Loucy (cell line): ENCODE measurements around the gene CLCA1.

Experiments used
- H2AFZ ChIP-seq: fragments of 200-600 bp; sonication (generic); 2 replicates; pipeline ENCODE4 v1.6.0; 2016; ENCODE audit warnings: antibody characterized with exemption, mild to moderate bottlenecking, low read length, moderate library complexity
- H3F3A ChIP-seq: fragments of 200-600 bp; 2 replicates; pipeline ENCODE4 v1.6.0; 2016; ENCODE audit warnings: antibody characterized with exemption, low read depth, mild to moderate bottlenecking
- H3K27me3 ChIP-seq: fragments of 200-600 bp; sonication (generic); 2 replicates; pipeline ENCODE4 v1.6.1; 2014; ENCODE audit warnings: low read length, mild to moderate bottlenecking; ENCODE audit not compliant: insufficient read depth, poor library complexity, severe bottlenecking
- H3K36me3 ChIP-seq: fragments of 200-600 bp; sonication (generic); 2 replicates; pipeline ENCODE4 v1.6.1; 2016; ENCODE audit warnings: low read length; ENCODE audit not compliant: insufficient read depth
- H3K4me1 ChIP-seq: fragments of 200-600 bp; sonication (generic); 2 replicates; pipeline ENCODE4 v1.5.1; 2014; ENCODE audit warnings: low read length, mild to moderate bottlenecking; ENCODE audit not compliant: insufficient read depth, poor library complexity, severe bottlenecking
- H3K4me2 ChIP-seq: fragments of 200-600 bp; sonication (generic); 2 replicates; pipeline ENCODE4 v1.6.0; 2014; ENCODE audit warnings: antibody characterized with exemption, low read length, low read depth, mild to moderate bottlenecking; ENCODE audit not compliant: poor library complexity, severe bottlenecking
- H3K4me3 ChIP-seq: fragments of 200-600 bp; sonication (generic); 2 replicates; pipeline ENCODE4 v1.5.1; 2014; ENCODE audit warnings: low read length, mild to moderate bottlenecking, mixed read lengths; ENCODE audit not compliant: poor library complexity, severe bottlenecking
- H3K79me2 ChIP-seq: fragments of 200-600 bp; sonication (generic); 2 replicates; pipeline ENCODE4 v1.6.1; 2014; ENCODE audit warnings: low read length; ENCODE audit not compliant: insufficient read depth
- H3K9ac ChIP-seq: fragments of 200-600 bp; sonication (generic); 2 replicates; pipeline ENCODE4 v1.6.0; 2014; ENCODE audit warnings: mild to moderate bottlenecking, low read depth, low read length, moderate library complexity; ENCODE audit not compliant: poor library complexity, severe bottlenecking
- H3K9me2 ChIP-seq: fragments of 200-600 bp; sonication (generic); replicated peaks from 2 replicates; pipeline ENCODE4 v1.6.1; 2016; ENCODE audit warnings: low read depth, low read length, mixed read lengths
- H3K9me3 ChIP-seq: fragments of 200-600 bp; sonication (generic); 2 replicates; pipeline ENCODE4 v1.6.1; 2014; ENCODE audit warnings: mild to moderate bottlenecking, antibody characterized with exemption, low read length, low read depth; ENCODE audit not compliant: insufficient read depth
- H4K20me1 ChIP-seq: fragments of 200-600 bp; sonication (generic); 2 replicates; pipeline ENCODE4 v1.6.0; 2014; ENCODE audit warnings: antibody characterized with exemption, low read length, mild to moderate bottlenecking; ENCODE audit not compliant: insufficient read depth, poor library complexity, severe bottlenecking
- EZH2phosphoT487 ChIP-seq: fragments of 200-600 bp; IDR thresholded peaks from 2 replicates; pipeline ENCODE4 v1.6.1; 2018; ENCODE audit warnings: antibody characterized with exemption, mild to moderate bottlenecking, moderate library complexity, borderline replicate concordance
- TF ChIP-seq, protein P1 (sequence below): fragments of 200-600 bp; sonication (generic); conservative IDR thresholded peaks from 2 replicates; pipeline ENCODE4 v1.5.1; 2014; ENCODE audit warnings: mild to moderate bottlenecking, antibody characterized with exemption, low read length

The CLCA1 gene

DNA sequence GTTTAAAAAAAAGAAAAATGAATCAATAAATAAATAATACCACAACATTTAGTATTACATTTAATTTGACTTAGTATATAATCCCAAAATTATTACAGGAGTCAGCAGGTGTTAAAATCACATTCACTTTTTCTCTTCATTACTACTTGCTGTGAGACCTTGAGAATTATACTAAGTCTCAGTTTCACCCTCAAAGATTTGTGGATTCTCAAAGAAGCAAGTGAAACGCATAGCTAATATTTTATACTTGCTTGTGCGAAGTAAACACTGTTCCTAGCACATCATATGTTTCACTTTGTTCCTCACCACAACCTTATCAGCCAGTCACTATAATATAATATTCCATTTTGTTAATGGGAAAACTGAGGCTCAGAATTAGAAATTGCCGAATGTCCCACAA is 4.0 kb downstream of the CLCA1 start:
- Histone ChIP-seq H3K9me3 (no peaks in the 10 kb centered on the region), H3K4me1 (no peaks in the 10 kb centered on the region), H3K79me2 (no peaks in the 10 kb centered on the region), H3F3A (no peaks in the 10 kb centered on the region), H4K20me1 (no peaks in the 10 kb centered on the region), H3K4me2 (no peak overlapping the region), H3K27me3 (no peaks in the 10 kb centered on the region), H3K9ac (no peak overlapping the region), H3K9me2 (no peaks in the 10 kb centered on the region), H2AFZ (no peak overlapping the region), H3K4me3 (no peak overlapping the region), H3K36me3 (no peaks in the 10 kb centered on the region)
- TF ChIP-seq, protein P1, sequence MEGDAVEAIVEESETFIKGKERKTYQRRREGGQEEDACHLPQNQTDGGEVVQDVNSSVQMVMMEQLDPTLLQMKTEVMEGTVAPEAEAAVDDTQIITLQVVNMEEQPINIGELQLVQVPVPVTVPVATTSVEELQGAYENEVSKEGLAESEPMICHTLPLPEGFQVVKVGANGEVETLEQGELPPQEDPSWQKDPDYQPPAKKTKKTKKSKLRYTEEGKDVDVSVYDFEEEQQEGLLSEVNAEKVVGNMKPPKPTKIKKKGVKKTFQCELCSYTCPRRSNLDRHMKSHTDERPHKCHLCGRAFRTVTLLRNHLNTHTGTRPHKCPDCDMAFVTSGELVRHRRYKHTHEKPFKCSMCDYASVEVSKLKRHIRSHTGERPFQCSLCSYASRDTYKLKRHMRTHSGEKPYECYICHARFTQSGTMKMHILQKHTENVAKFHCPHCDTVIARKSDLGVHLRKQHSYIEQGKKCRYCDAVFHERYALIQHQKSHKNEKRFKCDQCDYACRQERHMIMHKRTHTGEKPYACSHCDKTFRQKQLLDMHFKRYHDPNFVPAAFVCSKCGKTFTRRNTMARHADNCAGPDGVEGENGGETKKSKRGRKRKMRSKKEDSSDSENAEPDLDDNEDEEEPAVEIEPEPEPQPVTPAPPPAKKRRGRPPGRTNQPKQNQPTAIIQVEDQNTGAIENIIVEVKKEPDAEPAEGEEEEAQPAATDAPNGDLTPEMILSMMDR: no peak
- no peak for TF ChIP-seq EZH2phosphoT487

DNA sequence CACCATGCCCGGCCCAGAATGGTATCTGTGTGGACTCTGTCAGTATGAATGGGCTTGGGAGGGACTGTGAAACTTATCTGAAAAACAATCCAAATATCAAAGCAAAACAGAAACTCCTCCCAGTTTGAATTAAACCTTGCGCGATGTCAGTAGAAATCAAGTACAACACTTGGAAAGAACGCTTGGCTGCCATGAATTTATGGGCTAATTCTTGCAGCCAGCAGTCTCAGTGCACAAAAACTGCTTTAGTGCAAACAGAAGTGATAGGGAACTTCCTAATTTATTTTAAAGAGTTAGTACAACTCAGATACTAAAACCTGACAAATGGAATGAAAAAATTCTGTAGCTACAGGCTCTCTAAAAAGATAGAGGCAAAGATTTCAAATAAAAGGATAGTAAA is 8.5 kb downstream of the CLCA1 start:
- Histone ChIP-seq H3K4me3 (no peak overlapping the region), H3K9me2 (no peaks in the 10 kb centered on the region), H3K79me2 (no peaks in the 10 kb centered on the region), H3K27me3 (peaks cover 3% of the 10 kb centered on the region), H3K9ac (no peak overlapping the region), H3F3A (no peaks in the 10 kb centered on the region), H3K9me3 (no peaks in the 10 kb centered on the region), H2AFZ (no peak overlapping the region), H4K20me1 (no peaks in the 10 kb centered on the region), H3K4me1 (no peaks in the 10 kb centered on the region), H3K4me2 (no peak overlapping the region), H3K36me3 (no peaks in the 10 kb centered on the region)
- TF ChIP-seq EZH2phosphoT487: no peak
- TF ChIP-seq, protein P1: no peak

DNA sequence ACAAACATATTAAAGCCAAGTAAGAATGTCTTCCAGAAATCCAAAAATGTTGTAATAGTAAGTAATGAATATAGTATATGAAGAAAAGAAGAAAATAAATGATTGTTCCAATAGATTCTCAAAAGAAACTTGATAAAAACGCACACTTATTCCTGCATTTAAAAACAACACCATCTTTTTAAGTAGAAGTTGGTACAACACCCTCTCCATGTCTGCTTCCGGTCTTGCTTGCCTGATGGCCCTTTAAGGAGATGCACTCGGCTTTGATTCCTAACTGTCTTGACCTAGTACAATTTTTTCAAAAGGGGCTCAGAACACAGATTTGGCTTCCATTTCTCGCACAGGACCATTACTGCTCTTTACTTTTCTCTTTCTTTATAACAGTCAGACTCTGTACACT is 9.0 kb downstream of the CLCA1 start:
- H3K79me2 ChIP-seq: no peaks in the 10 kb centered on the region
- no peak for TF ChIP-seq EZH2phosphoT487
- TF ChIP-seq, protein P1: no peak
- no peaks in the 10 kb centered on the region for H3K9me2 ChIP-seq
- no peaks in the 10 kb centered on the region for H3K4me1 ChIP-seq
- no peaks in the 10 kb centered on the region for H3K9me3 ChIP-seq
- H3F3A ChIP-seq: no peaks in the 10 kb centered on the region
- peaks cover 5% of the 10 kb centered on the region for H3K27me3 ChIP-seq
- no peak overlapping the region for H2AFZ ChIP-seq
- no peak overlapping the region for H3K4me3 ChIP-seq
- H3K9ac ChIP-seq: no peak overlapping the region
- no peaks in the 10 kb centered on the region for H4K20me1 ChIP-seq
- H3K36me3 ChIP-seq: no peaks in the 10 kb centered on the region
- H3K4me2 ChIP-seq: no peak overlapping the region
